Measurements from ENCODE around the gene TOM1L1.

The TOM1L1 gene

DNA sequence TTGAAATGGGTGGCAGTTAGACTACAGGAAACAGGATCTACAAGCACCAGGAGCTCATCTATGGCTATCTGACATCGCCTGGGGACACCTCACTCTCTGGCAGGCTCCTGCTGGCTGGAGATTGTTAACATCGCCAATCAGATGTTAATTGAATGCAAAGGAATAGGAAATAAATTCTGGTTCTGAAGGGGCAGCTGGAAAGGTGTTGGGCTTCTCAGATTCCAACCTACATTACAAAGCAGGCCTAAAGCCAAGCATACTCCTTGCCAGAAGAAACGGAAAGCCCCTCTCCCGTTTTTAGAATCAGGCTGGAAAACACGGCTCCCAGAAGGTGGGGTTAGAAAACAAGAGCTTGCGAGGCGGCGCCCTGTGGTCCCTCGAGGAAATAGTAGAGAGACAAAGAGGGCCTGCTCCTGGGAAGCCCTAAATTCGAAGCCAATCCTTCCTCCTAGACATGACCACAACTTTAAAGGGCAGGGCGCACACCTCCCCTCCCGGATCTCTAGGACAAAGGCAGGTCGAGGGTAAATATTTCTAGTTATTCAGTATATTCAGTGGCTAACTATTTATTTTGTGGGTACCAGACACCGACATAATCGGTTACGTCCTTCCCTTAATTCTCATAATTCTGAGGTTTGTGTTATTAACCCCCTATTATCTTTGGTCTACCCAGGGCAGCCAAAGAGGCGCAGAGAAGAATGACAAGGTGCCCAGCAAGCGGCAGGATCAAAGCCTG lies 763 bp upstream of the TOM1L1 start:
- TF ChIP-seq FOXP2 (optimal IDR thresholded peaks at IDR 0.05; ENCODE audit: borderline replicate concordance, extremely low read depth, extremely low read length, insufficient read depth) (no peak), SIN3A (IDR thresholded peaks at IDR 0.05; ENCODE audit: borderline replicate concordance, insufficient read depth, low read length) (no peak), TAF1 (IDR thresholded peaks at IDR 0.05; ENCODE audit: borderline replicate concordance, insufficient read depth, low read length) (no peak), POLR2AphosphoS5 (IDR thresholded peaks at IDR 0.05; ENCODE audit: low read depth, low read length) (no peak)
- TF ChIP-seq, protein P1, sequence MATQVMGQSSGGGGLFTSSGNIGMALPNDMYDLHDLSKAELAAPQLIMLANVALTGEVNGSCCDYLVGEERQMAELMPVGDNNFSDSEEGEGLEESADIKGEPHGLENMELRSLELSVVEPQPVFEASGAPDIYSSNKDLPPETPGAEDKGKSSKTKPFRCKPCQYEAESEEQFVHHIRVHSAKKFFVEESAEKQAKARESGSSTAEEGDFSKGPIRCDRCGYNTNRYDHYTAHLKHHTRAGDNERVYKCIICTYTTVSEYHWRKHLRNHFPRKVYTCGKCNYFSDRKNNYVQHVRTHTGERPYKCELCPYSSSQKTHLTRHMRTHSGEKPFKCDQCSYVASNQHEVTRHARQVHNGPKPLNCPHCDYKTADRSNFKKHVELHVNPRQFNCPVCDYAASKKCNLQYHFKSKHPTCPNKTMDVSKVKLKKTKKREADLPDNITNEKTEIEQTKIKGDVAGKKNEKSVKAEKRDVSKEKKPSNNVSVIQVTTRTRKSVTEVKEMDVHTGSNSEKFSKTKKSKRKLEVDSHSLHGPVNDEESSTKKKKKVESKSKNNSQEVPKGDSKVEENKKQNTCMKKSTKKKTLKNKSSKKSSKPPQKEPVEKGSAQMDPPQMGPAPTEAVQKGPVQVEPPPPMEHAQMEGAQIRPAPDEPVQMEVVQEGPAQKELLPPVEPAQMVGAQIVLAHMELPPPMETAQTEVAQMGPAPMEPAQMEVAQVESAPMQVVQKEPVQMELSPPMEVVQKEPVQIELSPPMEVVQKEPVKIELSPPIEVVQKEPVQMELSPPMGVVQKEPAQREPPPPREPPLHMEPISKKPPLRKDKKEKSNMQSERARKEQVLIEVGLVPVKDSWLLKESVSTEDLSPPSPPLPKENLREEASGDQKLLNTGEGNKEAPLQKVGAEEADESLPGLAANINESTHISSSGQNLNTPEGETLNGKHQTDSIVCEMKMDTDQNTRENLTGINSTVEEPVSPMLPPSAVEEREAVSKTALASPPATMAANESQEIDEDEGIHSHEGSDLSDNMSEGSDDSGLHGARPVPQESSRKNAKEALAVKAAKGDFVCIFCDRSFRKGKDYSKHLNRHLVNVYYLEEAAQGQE (IDR thresholded peaks at IDR 0.05; ENCODE audit: insufficient read depth in 1 of 2, low read depth in 2 of 2, low read length in 2 of 2), result no peak

DNA sequence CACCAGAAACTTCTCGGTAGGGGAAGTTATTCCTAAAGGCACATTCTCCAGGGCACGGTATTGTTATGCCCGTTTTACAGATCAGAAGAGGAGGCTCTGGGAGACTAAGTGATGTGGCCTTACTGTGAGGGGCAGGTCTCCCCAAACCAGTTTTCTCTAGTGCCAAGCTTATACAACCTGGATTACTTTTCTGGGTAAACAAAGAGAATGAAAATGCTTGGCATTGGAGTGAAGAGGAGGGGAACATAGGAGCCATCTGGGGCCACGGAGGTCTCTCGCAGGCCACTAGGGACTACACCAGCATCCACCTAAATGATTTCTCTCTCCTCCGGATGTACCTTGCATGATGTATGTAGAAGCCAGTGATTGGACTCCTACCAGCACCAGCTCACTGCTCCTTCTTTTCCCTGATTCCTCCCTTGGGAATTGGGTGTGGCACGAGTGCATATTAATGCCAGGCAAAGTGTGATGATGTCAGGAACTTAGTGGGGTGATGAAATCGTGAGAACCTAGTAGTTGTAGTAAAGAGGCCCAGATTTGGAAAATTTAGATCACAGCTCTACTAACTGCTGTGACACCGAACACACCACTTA lies 674 bp downstream of the TOM1L1 start:
- TF ChIP-seq SIN3A (IDR thresholded peaks at IDR 0.05; ENCODE audit: borderline replicate concordance, insufficient read depth, low read length) (no peak), TAF1 (IDR thresholded peaks at IDR 0.05; ENCODE audit: borderline replicate concordance, insufficient read depth, low read length) (no peak), POLR2AphosphoS5 (IDR thresholded peaks at IDR 0.05; ENCODE audit: low read depth, low read length) (no peak), FOXP2 (optimal IDR thresholded peaks at IDR 0.05; ENCODE audit: borderline replicate concordance, extremely low read depth, extremely low read length, insufficient read depth) (no peak)
- TF ChIP-seq, protein P1 (IDR thresholded peaks at IDR 0.05; ENCODE audit: insufficient read depth in 1 of 2, low read depth in 2 of 2, low read length in 2 of 2), result no peak

DNA sequence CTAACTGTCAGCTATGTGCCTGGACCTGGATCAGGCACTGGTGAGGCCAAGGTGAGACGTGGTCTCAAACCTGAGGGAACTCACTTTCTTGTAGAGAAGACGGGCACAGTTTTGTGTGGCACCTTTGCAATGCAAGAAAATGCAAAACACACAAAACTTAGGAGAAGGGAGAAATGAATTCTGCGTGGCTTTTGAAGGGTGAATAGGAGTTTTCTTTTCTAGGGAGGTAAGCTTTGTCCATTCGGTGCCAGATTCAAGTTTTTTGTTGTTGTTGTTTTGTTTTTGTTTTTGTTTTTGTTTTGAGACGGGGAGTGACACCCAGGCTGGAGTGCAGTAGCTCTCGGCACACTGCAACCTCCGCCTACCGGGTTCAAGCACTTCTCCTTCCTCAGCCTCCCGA lies 1.4 kb downstream of the TOM1L1 start:
- TF ChIP-seq TAF1 (IDR thresholded peaks at IDR 0.05; ENCODE audit: borderline replicate concordance, insufficient read depth, low read length), result no peak
- TF ChIP-seq, protein P1 (IDR thresholded peaks at IDR 0.05; ENCODE audit: insufficient read depth in 1 of 2, low read depth in 2 of 2, low read length in 2 of 2), result no peak

DNA sequence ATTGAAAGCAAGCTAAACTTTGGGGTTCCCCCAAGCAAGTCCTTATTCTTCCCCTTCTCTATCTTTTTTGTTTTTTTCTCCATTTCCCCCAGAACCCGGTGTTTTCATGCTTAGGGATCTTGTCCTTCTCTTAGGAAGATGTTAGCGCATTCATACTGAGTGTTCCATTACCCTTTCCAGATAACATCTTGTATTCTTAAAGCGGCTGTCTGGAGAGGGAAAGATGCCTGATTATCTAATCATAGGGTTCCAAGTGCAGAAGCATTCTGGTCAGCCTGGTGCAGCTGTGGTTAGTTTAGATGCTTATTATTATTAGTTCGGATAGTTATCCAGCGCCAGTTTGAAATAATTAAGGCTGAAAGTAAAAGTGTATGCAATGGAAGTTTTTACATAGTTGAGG lies 2.0 kb downstream of the TOM1L1 start:
- TF ChIP-seq, protein P1 (IDR thresholded peaks at IDR 0.05; ENCODE audit: insufficient read depth in 1 of 2, low read depth in 2 of 2, low read length in 2 of 2), result no peak
- TF ChIP-seq SIN3A (IDR thresholded peaks at IDR 0.05; ENCODE audit: borderline replicate concordance, insufficient read depth, low read length) (no peak), POLR2AphosphoS5 (IDR thresholded peaks at IDR 0.05; ENCODE audit: low read depth, low read length) (no peak), FOXP2 (optimal IDR thresholded peaks at IDR 0.05; ENCODE audit: borderline replicate concordance, extremely low read depth, extremely low read length, insufficient read depth) (no peak), TAF1 (IDR thresholded peaks at IDR 0.05; ENCODE audit: borderline replicate concordance, insufficient read depth, low read length) (no peak)
